NCI-H2107 treated with DMSO at 0.1 percent for 48 hours (cell line): ENCODE results near the gene SCYL1.
"Not testable (repeated sequence)": the region's sequence is repeated elsewhere in the genome, so short reads cannot be mapped to it uniquely, and the experiment has no call there.

Experiments used
- DNase-seq: peaks from one replicate; lab custom pipeline; 2025; ENCODE audit not compliant: unreplicated experiment; lab: John Stamatoyannopoulos, UW

SCYL1 gene

GRCh38 chr11:65504674-65505465, 20.0 kb upstream of the SCYL1 start:
- DNase-seq: no peak

GRCh38 chr11:65505466-65506289, 19.2 kb upstream of the SCYL1 start:
- DNase-seq: no peak

GRCh38 chr11:65506290-65506771, 18.6 kb upstream of the SCYL1 start:
- DNase-seq: no peak

- DNase-seq: no peak
Measured at GRCh38 chr11:65506772-65507505, 17.9 kb upstream of the SCYL1 start.

GRCh38 chr11:65512311-65512710, 12.6 kb upstream of the SCYL1 start:
- DNase-seq: not testable (repeated sequence)

- DNase-seq: no peak
Measured at GRCh38 chr11:65516135-65516968, 8.5 kb upstream of the SCYL1 start.

- DNase-seq: not testable (repeated sequence)
Measured at GRCh38 chr11:65518941-65519549, 5.8 kb upstream of the SCYL1 start.

GRCh38 chr11:65521777-65522521, 2.9 kb upstream of the SCYL1 start:
- DNase-seq: not testable (repeated sequence)

- DNase-seq: not testable (repeated sequence)
Measured at GRCh38 chr11:65522718-65523630, 1.9 kb upstream of the SCYL1 start.

- DNase-seq: not testable (repeated sequence)
Measured at GRCh38 chr11:65523631-65523968, 1.3 kb upstream of the SCYL1 start.

GRCh38 chr11:65524014-65524740, 706 bp upstream of the SCYL1 start:
- DNase-seq: no peak

GRCh38 chr11:65525546-65526480, 930 bp downstream of the SCYL1 start:
- no peak for DNase-seq

- no peak for DNase-seq
Measured at GRCh38 chr11:65526744-65527143, 1.9 kb downstream of the SCYL1 start.

- no peak for DNase-seq
Measured at GRCh38 chr11:65528819-65529350, 4.0 kb downstream of the SCYL1 start.

GRCh38 chr11:65529475-65530156, 4.7 kb downstream of the SCYL1 start:
- DNase-seq: no peak

- DNase-seq: no peak
Measured at GRCh38 chr11:65530157-65530496, 5.2 kb downstream of the SCYL1 start.
